ENCODE results near the gene TTLL11. TPM values are rescaled to one million over a fixed set of nuclear protein-coding genes. Genes with fewer than 3 reads are reported as not detected.

TTLL11 gene
- total RNA-seq: 23.6 TPM

GRCh38 chr9:122092611-122093506 is at the start of gene TTLL11:
TSS of gene TTLL11 (minus strand) at chr9:122093308. CDS start at chr9:122093148, 160 bp downstream.
- FAIRE-seq: no peak
- DNase-seq (ENCODE audit: low spot score in 2 of 2): peak; percentile 94 to 95

GRCh38 chr9:122141671-122142070 is 48.6 kb upstream of the TTLL11 start:
- no peak for DNase-seq (ENCODE audit: low spot score in 2 of 2)
- no peak for FAIRE-seq

GRCh38 chr9:122140368-122141193 is 47.5 kb upstream of the TTLL11 start:
- FAIRE-seq (no peak), DNase-seq (ENCODE audit: low spot score in 2 of 2) (no peak)

- FAIRE-seq (no peak), DNase-seq (ENCODE audit: low spot score in 2 of 2) (no peak)
Measured at GRCh38 chr9:122138560-122139268, 45.6 kb upstream of the TTLL11 start.

GRCh38 chr9:122135529-122135859 is 42.4 kb upstream of the TTLL11 start:
- DNase-seq (ENCODE audit: low spot score in 2 of 2): no peak
- no peak for FAIRE-seq

GRCh38 chr9:122134822-122135528 is 41.9 kb upstream of the TTLL11 start:
- FAIRE-seq (no peak), DNase-seq (ENCODE audit: low spot score in 2 of 2) (no peak)

GRCh38 chr9:122133984-122134535 is 41.0 kb upstream of the TTLL11 start:
- FAIRE-seq: no peak
- no peak for DNase-seq (ENCODE audit: low spot score in 2 of 2)

- no peak for DNase-seq (ENCODE audit: low spot score in 2 of 2)
- FAIRE-seq: no peak
Measured at GRCh38 chr9:122133263-122133983, 40.3 kb upstream of the TTLL11 start.

- FAIRE-seq (no peak), DNase-seq (ENCODE audit: low spot score in 2 of 2) (no peak)
Measured at GRCh38 chr9:122132539-122132938, 39.4 kb upstream of the TTLL11 start.

- DNase-seq (ENCODE audit: low spot score in 2 of 2): no peak
- no peak for FAIRE-seq
Measured at GRCh38 chr9:122131401-122132001, 38.4 kb upstream of the TTLL11 start.

GRCh38 chr9:122130837-122131236 is 37.7 kb upstream of the TTLL11 start:
- FAIRE-seq: no peak
- DNase-seq (ENCODE audit: low spot score in 2 of 2): no peak

- FAIRE-seq: no peak
Measured at GRCh38 chr9:122129969-122130368, 36.9 kb upstream of the TTLL11 start.

GRCh38 chr9:122128969-122129343 is 35.8 kb upstream of the TTLL11 start:
- no peak for FAIRE-seq
- no peak for DNase-seq (ENCODE audit: low spot score in 2 of 2)

More at GRCh38 chr9:122129969-122130368, 36.9 kb upstream of the TTLL11 start:
- DNase-seq (ENCODE audit: low spot score in 2 of 2): no peak

GRCh38 chr9:122128007-122128968 is 35.2 kb upstream of the TTLL11 start:
- DNase-seq (ENCODE audit: low spot score in 2 of 2): no peak
- FAIRE-seq: no peak

- FAIRE-seq (no peak), DNase-seq (ENCODE audit: low spot score in 2 of 2) (peak; percentile 36 to 44)
Measured at GRCh38 chr9:122127396-122127798, 34.3 kb upstream of the TTLL11 start.

- FAIRE-seq: no peak
- no peak for DNase-seq (ENCODE audit: low spot score in 2 of 2)
Measured at GRCh38 chr9:122126331-122127261, 33.5 kb upstream of the TTLL11 start.

All from frontal cortex (tissue), 4 donors.